Endothelial cell of umbilical vein (primary cell): ENCODE measurements around the gene C10orf67.

Experiments
- CTCF ChIP-seq, 2 donors: IDR thresholded peaks; 1 replicate in 1 of 2; 2 replicates in 1 of 2; pipeline ENCODE4 v1.5.1; 2011; ENCODE audit warnings: low read length in 2 of 2, mild to moderate bottlenecking in 2 of 2, moderate library complexity in 2 of 2, control low read depth in 1 of 2, inconsistent platforms in 1 of 2, low read depth in 1 of 2; ENCODE audit not compliant: insufficient read depth in 1 of 2; ENCODE audit errors: extremely low read depth in 1 of 2
- EZH2 ChIP-seq: IDR thresholded peaks from 2 replicates; pipeline ENCODE4 v1.6.1; 2012; ENCODE audit warnings: borderline replicate concordance, low read depth, mild to moderate bottlenecking, moderate library complexity, low read length, inconsistent platforms; ENCODE audit not compliant: severe bottlenecking
- GATA2 ChIP-seq: IDR thresholded peaks from 2 replicates; pipeline ENCODE4 v1.7.0; 2011; ENCODE audit warnings: low read depth, mild to moderate bottlenecking, moderate library complexity, mixed read lengths, low read length; ENCODE audit not compliant: insufficient read length, insufficient read depth
- MAX ChIP-seq: IDR thresholded peaks from 2 replicates; pipeline ENCODE4 v1.6.1; 2011; ENCODE audit not compliant: insufficient read depth, insufficient read length
- MYC ChIP-seq: IDR thresholded peaks from one replicate; pipeline ENCODE4 v1.6.1; 2011; ENCODE audit warnings: mild to moderate bottlenecking, low read depth, low read length
- POLR2A ChIP-seq: IDR thresholded peaks from 2 replicates; pipeline ENCODE4 v1.6.1; 2012; ENCODE audit warnings: low read depth, mild to moderate bottlenecking, control low read depth, low read length
- POLR2AphosphoS5 ChIP-seq: IDR thresholded peaks from 2 replicates; pipeline ENCODE4 v1.6.1; 2012; ENCODE audit warnings: low read depth, mild to moderate bottlenecking, control low read depth, low read length, moderate library complexity; ENCODE audit not compliant: insufficient read depth

GRCh38 chr10:23187155-23187554 is 157.4 kb downstream of the C10orf67 start:
- TF ChIP-seq CTCF (IDR thresholded peaks at IDR 0.05; ENCODE audit: extremely low read depth in 1 of 2, insufficient read depth in 1 of 2, low read depth in 1 of 2, low read length in 2 of 2) (no peak), MAX (no peak), MYC (no peak), EZH2 (no peak), POLR2A (no peak), POLR2AphosphoS5 (no peak), GATA2 (no peak)
